UCSD-AML1 (cell line): ENCODE data around the gene TAL2.

Source experiments
- DNase-seq: peaks from one replicate; lab custom pipeline; 2025; ENCODE audit not compliant: unreplicated experiment; lab: John Stamatoyannopoulos, UW

The TAL2 gene

GRCh38 chr9:105706156-105706555, 43.9 kb downstream of the TAL2 start:
- no peak for DNase-seq

- no peak for DNase-seq
Observed at GRCh38 chr9:105708405-105708804, 46.1 kb downstream of the TAL2 start.

- no peak for DNase-seq
Observed at GRCh38 chr9:105710638-105711037, 48.4 kb downstream of the TAL2 start.

- DNase-seq = no peak
Observed at GRCh38 chr9:105711867-105712266, 49.6 kb downstream of the TAL2 start.

GRCh38 chr9:105712297-105712696, 50.0 kb downstream of the TAL2 start:
- no peak for DNase-seq
